ENCODE results near the gene PCDHAC2.

Gene PCDHAC2

GRCh38 chr5:140966293-140967225 lies at the start of gene PCDHAC2:
Gene PCDHAC2 (plus strand): TSS chr5:140966476. CDS start chr5:140966767, 291 bp downstream.
- DNase-seq (ENCODE audit: low spot score), result no peak

- no peak for DNase-seq (ENCODE audit: low spot score)
Observed at GRCh38 chr5:140923601-140924000, 42.7 kb upstream of the PCDHAC2 start.

- no peak for DNase-seq (ENCODE audit: low spot score)
Observed at GRCh38 chr5:140925806-140926442, 40.4 kb upstream of the PCDHAC2 start, which contains the start of gene PCDHAC1. Gene PCDHAC1 (plus strand): TSS chr5:140926299. CDS start chr5:140926893, 594 bp downstream.

DNA sequence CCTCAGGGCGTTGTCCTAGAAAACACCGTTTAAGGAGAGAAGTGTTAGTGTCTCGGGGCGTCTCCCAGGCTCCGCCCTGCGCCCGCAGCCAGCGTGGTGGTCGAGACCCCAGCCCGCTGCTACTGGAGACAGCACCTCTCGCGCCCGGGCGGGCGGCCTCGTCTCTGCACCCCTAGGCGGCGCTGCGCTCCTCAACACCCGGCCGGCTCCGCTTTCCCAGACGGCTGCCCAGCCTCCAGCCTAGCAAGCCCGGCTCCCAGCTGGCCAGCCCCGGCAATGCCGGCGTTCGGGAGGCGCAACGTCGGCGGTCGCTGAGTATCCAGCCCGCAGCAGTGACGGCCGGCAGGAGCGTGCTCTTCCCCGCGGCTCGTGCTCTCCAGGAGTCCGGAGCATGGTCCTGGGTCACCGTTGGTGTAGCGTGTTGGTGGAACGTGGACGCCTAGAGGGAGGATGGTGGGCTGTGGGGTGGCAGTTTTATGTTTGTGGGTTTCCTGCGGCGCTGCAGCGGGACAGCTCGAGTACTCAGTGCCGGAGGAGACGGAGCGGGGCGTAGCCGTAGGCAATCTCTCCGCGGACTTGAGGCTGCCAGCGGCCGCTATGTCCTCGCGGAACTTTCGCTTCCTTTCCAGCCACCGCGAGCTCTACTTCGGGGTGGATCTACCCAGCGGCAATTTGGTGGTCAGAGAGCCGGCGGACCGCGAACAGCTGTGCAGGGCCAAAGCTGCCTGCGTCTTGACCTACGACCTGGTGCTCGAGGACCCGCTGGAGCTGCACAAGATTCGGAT lies 39.6 kb upstream of the PCDHAC2 start:
- no peak for DNase-seq (ENCODE audit: low spot score)

DNA sequence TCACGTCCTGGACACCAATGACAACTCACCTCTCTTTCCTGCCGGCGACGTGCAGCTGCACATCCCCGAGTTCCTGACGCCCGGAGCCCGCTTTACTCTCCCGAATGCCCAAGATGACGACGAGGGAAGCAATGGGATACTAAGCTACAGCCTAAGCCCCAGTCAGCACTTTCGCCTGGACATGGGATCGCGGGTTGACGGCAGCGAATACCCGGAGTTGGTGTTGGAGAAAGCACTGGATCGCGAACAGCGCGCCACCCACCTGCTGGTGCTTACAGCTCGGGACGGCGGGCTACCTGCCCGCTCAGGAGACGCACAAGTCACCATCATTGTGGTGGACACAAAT lies 39.1 kb upstream of the PCDHAC2 start:
- DNase-seq (ENCODE audit: low spot score), result no peak

- no peak for DNase-seq (ENCODE audit: low spot score)
Observed at GRCh38 chr5:140934964-140935606, 31.2 kb upstream of the PCDHAC2 start.

GRCh38 chr5:140946578-140946977 lies 19.7 kb upstream of the PCDHAC2 start:
- no peak for DNase-seq (ENCODE audit: low spot score)

GRCh38 chr5:140951636-140952035 lies 14.6 kb upstream of the PCDHAC2 start:
- DNase-seq (ENCODE audit: low spot score), result no peak

DNA sequence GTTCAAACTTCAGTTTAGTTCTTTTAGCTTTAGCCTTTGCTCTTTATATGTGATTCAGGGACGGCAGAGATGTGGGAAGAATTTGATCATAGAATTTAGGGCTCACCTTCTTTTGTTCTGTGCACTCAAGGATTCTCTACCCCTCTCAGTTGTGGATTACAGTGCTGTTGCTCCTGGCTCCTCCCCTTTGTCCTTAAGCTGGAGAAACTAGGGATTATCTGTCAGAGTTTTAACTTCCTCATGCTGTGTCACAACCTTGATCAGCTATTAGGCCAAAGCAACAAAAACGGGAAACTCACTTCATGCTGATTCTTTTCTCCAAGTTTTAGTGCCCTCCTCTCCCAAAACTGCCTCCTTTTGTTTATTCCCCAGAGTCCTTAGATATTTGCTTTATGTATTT lies 13.0 kb upstream of the PCDHAC2 start:
- no peak for DNase-seq (ENCODE audit: low spot score)

DNA sequence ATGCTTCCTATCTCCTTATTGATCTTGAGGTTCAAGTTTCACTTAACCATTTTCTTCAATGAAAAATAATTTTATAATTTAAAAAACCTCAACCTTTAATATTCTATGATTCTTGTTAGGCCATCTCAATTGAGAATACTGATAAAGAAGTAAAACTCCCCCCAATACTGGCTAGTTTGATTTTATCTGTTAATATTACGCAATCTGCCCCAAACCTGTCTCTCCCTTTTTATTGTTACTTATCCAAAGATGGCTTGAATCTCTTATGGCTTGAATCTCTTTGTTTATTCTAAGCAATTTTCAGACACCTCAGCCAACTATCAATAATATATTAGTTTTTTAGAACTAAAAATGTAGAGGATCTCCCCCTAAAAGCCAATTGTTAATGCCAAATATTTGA lies 4.1 kb upstream of the PCDHAC2 start:
- DNase-seq (ENCODE audit: low spot score), result no peak

GRCh38 chr5:140964356-140964755 lies 1.9 kb upstream of the PCDHAC2 start:
- DNase-seq (ENCODE audit: low spot score), result no peak

DNA sequence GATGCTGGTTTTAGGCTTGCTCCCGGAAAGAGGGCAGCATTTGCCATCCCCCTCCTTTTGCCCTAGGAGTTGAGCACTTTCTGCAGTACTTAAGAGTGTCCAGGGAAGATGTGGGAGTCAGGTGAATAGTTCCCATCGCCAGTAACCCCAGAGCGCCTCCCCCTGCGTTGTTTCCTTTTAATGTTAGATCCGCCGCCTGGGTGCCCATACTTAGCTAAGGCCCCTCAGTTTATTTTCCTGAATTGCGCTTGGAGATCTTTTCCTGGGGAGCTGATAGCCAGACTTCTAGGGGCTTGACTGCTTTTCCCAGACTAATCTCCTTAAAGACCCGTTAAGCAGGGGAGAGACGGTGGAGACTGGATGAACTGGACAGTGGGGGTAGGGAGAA lies 377 bp upstream of the PCDHAC2 start:
- DNase-seq (ENCODE audit: low spot score), result no peak

- no peak for DNase-seq (ENCODE audit: low spot score)
Observed at GRCh38 chr5:140967226-140967893, 1.1 kb downstream of the PCDHAC2 start.

DNA sequence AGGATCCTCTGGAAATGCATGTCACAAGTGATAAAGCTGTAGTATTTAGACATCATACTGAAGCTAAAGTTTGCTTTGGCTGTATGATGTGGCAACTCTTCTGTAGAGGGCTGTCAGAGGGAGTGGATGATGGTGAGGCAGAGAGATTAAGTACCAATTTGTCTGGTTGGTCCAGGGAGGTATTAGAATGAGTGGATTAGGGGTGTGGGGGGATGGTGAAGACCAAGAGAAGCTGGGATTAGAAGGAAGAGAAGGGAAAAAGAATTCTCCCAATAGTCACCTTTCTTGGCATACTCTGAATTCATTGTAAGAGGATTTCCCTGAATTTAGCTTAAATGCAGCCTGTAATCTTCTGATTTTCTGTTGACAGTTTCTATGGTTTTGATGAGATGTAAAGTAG lies 3.6 kb downstream of the PCDHAC2 start:
- DNase-seq (ENCODE audit: low spot score), result no peak

GRCh38 chr5:140973550-140973949 lies 7.3 kb downstream of the PCDHAC2 start:
- DNase-seq (ENCODE audit: low spot score), result no peak

GRCh38 chr5:140977003-140977402 lies 10.7 kb downstream of the PCDHAC2 start:
- no peak for DNase-seq (ENCODE audit: low spot score)

GRCh38 chr5:140978260-140978659 lies 12.0 kb downstream of the PCDHAC2 start:
- DNase-seq (ENCODE audit: low spot score), result no peak

GRCh38 chr5:140978983-140979382 lies 12.7 kb downstream of the PCDHAC2 start:
- no peak for DNase-seq (ENCODE audit: low spot score)

- no peak for DNase-seq (ENCODE audit: low spot score)
Observed at GRCh38 chr5:140982083-140982716, 15.9 kb downstream of the PCDHAC2 start.

- DNase-seq (ENCODE audit: low spot score), result no peak
Observed at GRCh38 chr5:140986117-140986521, 19.8 kb downstream of the PCDHAC2 start.

GRCh38 chr5:140988100-140988499 lies 21.8 kb downstream of the PCDHAC2 start:
- DNase-seq (ENCODE audit: low spot score), result no peak
